GM19438 (cell line): Measurements from ENCODE around the gene FRYL.
A peak's percentile ranks its signal among the peaks of the same experiment; 100 is the strongest.
"Not testable (repeated sequence)": the region's sequence is repeated elsewhere in the genome, so short reads cannot be mapped to it uniquely, and the experiment has no call there.

Source experiments
- ATAC-seq: cut with Tn5 transposase; IDR thresholded peaks from one replicate; pipeline ENCODE4 v1.9.1; 2021; ENCODE audit warnings: low read depth; ENCODE audit not compliant: unreplicated experiment

Gene FRYL

DNA sequence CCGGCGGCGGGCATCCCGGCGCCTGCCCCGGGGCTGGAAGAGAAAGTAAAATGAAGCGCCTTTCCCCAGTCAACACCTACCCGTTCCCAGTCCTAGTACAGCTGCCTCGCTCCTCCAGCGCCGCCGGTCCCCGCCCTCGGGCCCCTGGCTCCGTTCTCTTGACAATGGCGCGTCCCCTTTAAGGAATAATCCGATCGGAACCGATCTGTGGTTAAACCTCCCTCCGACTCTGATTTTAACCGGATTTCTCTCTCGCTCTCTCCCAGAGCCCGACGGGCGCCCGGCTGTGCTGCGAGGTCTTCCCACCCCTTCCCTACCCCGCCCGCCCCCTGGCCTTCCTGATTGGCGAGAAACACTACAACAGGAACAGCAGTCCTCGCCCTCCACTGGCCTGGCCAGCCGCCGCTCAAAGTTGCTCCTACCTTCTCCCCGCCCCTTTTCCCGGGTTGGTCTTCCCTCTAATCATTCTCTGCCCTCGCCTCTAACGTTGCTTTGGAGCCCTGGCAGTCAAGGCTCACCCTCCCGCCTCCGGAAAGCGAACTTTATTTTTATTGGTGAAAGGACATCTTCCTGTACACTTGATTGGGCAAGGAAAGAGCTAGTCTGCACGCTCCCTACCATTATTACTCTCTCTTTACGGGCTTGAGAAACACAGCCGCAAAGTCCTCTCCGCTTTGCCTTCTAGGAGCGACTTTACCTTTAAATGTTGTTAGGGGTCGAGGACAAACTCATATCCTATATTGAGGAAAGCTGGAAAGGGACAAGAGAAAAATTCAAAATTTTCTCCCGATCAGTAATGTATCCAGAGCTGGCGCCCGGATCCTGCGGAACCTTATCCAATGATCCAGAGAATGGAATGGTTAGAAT, at the start of gene FRYL:
Gene FRYL, minus strand, starts transcription at position 282 of the 867 bp plus-strand sequence. CDS start 145,869 bp downstream, outside the sequence.
- peak; percentile 82 for ATAC-seq

DNA sequence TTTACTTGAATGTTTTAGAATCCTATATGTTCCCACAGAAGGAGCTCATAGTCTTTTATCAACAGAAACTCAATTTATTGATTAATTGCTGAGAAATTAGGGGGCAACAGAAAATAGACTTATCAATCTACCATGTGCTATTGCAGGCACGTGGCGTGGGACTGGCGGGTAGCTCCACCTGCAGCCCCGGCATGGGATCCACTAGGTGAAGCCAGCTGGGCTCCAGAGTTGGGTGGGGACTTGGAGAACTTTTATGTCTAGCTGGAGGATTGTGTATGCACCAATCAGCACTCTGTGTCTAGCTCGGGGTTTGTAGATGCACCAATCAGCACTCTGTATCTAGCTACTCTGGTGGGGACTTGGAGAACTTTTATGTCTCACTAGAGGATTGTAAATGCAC, 47.5 kb upstream of the FRYL start:
- no peak for ATAC-seq

DNA sequence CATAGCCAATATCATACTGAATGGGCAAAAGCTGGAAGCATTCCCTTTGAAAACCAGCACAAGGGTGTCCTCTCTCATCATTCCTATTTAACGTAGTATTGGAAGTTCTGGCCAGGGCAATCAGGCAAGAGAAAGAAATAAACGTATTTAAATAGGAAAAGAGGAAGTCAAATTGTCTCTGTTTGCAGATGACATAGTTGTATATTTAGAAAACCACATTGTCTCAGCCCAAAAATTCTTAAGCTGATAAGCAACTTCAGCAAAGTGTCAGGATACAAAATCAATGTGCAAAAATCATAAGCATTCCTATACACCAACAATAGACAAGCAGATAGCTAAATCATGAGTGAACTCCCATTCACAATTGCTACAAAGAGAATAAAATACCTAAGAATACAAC, 41.4 kb upstream of the FRYL start:
- ATAC-seq = not testable (repeated sequence)

DNA sequence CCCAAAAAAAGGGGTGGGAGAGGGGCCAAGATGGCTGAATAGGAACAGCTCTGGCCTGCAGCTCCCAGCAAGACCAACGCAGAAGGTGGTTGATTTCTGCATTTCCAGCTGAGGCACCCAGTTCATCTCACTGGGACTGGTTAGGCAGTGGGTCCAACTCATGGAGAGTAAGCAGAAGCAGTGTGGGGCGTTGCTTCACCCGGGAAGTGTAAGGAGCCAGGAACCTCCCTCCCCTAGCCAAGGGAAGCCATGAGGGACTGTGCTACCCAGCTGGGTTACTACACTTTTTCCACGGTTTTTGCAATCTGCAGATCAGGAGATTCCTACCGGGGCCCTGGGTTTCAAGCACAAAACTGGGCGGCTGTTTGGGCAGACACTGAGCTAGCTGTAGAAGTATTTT, 36.9 kb upstream of the FRYL start:
- ATAC-seq = no peak

DNA sequence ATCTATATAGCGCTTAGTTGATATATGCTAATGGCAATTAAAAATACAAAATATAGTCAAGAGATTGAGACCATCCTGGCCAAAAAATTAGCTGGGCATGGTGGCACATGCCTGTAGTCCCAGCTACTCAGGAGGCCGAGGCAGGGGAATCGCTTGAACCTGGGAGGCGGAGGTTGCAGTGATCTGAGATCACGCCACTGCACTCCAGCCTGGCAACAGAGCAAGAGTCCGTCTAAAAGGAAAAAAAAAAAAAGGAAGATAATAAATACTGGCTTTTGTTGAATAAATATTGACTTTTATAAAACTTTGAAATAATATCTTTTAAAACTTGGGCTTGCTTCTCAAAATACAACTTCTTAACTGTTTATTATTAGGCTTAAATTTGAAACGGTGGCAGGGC, 36.2 kb upstream of the FRYL start:
- not testable (repeated sequence) for ATAC-seq

DNA sequence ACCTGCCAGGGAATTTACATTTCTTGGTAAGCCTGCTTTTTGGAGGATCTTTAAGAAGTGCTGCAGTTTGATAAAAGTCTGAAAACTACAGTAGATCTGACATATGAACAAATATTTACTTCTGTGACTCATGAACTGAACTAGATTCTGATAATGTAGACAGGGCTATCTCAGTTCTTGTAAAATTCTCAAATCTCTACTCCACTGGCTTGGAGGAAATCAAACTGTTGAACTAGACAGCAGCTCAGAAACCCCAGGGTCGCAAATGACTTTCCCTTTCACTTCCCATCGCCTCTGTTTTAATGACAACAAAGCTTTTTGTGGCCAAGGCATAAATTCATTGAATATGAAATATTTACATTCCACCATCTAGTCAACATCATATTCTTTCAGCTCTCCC, 35.4 kb upstream of the FRYL start:
- ATAC-seq = no peak

DNA sequence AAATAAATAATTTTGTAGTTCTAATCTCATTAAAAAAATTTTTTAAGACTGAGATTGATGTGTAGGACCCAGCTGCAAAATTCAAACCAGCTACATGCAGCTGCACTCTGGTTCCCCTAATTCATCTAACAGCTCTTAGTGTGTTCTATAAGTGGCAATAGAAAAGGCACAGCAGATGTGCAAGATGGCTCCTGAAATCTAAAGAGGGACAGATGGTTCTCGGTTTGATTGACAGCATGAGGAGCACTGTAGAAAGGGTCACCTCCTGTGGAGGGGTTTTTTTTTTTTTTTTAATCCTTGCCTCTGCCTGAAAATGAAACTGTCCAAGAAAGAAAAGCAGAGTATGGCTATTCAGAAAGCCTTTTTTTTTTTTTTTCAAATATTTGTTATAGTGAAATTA, 33.9 kb upstream of the FRYL start:
- peak; percentile 57 for ATAC-seq

DNA sequence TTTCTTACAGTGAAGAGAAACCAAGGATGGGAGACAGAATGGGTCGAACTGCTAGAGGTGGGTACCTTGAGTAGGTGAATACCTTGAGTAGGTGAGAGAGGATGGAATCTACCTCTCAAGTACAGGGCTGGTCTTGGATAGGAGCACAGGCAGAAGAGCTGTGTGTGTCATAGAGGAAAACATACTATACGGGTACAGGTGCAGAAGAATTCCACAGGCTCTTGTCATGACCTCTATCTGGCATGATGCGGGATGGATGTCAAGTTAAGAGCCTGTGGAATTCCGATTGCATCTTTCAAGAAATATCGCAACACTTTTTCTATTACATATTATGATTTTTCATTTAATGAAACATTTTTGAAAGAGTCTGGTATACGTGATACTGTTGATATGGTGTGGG, 32.8 kb upstream of the FRYL start:
- ATAC-seq = no peak

DNA sequence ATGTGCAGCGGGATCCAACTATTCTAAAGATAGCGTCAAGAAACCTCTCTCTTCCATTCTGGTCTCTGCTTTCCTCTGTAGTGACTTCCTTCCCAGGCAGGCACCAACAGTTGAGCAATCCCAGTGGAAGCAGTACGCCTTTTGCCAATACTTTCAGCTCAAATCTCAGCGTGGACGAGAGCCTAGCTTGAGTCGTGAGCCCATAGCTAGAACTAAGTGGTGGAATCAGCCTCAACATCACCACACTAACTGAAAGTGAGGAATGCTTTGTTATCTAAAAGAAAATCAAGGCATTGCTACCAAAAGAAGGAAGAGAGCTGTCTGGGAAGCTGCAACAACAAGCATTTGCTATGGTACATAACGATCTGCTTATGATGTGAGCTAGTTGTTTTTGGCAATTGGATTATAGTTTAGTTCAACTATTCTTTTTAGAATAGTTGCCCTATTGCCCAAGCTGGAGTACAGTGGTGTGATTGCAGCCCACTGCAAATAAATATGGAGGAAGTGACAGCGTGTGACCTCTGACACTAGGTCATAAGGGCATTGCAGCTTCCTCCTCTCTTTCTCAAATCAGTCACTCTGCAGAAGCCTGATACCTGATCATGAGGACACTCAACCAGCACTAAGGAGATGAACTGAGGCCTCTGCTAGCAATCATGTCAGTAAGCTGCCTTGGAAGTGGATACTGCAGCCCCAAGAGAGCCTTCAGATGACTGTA, 24.7 kb upstream of the FRYL start:
- no peak for ATAC-seq

DNA sequence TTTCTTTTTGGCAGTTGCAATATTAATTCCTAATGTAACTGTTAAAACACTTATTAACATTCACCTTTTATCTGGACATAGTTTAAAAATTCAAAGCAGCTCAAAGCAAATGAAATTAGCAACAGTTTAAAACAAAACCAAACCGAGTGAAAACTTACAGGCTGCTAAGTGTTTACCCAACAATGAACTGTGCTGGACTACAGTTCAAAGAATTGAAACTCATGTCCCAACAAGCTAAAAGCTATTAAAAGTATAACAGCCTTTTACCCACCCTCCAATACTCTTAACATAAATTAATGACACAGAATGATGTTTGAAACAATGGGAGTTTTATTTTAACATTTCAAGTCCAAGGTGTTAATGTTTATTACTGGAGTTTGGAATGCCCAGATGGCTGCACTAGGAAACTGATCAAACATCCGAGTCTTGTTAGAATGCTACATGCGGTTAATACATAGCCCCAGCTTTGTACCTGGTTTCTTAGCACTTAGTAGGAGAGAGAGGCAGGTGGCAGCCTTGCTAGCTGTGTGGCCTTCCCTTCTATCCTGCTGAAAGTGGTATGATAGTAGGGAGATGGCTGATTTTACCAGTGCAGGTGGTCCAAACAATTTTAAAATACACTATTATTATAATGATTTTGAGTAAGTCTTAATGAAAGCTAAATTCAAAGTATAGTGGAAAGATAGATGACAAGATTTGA, 21.1 kb upstream of the FRYL start:
- ATAC-seq = no peak

DNA sequence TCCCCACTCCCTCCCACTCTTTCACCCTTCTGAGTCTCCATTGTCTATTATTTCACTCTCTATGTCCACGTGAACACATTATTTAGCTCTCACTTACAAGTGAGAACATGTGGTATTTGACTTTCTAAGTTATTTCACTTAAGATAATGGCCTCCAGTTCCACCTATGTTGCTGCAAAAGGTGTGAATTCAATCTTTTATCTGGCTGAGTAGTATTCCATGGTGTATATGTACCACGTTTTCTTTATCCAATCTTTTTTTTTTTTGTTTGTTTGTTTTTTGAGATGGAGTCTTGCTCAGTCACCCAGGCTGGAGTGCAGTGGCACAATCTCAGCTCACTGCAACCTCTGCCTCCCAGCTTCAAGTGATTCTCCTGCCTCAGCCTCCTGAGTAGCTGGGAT, 20.1 kb upstream of the FRYL start:
- ATAC-seq = not testable (repeated sequence)

DNA sequence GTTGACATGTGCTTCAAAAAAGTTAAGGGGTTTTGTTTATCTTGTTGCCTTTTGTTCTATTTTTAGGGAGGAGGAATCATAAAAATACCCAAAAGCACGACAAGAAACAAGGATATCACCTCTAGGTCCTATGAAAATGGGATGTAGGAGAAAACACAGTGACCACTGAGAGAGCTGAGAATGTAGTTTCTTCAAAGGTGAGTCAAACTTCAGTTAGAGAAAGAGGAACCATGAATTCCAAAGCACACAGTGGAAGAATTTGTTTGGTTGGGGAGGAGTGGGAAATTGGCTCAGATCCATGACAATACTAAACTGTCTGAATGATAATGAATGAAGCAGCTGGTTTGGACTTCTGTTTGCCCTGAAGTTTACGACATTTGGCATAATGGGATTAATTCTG, 19.1 kb upstream of the FRYL start:
- ATAC-seq = no peak

DNA sequence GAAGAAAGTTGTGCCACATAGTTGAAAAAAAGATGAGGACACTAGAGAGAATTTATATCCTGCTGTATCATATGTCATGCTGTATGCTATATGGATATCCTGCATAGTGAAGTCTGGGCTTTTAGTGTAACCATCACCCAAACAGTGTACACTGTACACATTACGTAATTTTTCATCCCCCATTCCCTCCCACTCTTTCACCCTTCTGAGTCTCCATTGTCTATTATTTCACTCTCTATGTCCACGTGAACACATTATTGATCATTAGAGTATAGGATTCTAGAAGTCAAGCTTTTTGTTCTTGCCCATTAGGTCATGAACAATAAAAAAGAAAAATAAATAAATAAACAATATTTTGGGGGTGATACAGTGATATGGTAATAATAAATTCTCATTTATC, 18.0 kb upstream of the FRYL start:
- ATAC-seq = no peak

DNA sequence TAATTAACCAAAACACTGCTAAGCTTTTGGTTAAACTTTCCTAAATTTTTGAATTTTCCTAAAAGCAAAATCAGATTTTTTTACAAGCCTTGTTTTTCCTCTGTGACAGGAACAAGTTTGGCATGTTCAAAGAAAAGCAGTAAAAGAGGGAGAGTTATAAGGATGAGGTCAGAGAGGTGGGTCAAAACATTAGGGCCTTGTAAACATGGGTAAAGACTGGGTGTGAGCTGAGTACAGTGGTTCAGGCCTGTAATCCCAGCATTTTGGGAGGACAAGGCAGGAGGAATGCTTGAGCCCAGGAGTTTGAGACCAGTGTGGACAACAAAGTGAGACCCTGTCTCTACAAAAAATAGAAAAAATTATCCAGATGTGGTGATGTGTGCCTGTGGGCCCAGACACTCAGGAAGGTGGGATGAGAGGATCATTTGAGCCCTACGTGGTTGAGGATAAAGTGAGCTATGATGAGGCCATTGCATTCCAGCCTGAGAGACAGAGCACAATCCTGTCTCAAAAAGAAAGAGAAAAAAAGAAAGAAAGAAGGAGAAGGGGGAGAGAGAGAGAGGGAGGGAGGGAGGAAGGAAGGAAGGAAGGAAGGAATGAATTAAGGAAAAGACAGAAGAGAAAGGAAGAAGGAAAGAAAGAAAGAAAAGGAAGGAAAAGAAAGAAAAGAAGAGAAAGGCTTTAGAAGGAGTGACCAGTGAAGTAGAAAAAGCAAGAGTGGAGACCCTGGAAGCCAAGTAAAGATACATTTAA, 17.0 kb upstream of the FRYL start:
- ATAC-seq = no peak

DNA sequence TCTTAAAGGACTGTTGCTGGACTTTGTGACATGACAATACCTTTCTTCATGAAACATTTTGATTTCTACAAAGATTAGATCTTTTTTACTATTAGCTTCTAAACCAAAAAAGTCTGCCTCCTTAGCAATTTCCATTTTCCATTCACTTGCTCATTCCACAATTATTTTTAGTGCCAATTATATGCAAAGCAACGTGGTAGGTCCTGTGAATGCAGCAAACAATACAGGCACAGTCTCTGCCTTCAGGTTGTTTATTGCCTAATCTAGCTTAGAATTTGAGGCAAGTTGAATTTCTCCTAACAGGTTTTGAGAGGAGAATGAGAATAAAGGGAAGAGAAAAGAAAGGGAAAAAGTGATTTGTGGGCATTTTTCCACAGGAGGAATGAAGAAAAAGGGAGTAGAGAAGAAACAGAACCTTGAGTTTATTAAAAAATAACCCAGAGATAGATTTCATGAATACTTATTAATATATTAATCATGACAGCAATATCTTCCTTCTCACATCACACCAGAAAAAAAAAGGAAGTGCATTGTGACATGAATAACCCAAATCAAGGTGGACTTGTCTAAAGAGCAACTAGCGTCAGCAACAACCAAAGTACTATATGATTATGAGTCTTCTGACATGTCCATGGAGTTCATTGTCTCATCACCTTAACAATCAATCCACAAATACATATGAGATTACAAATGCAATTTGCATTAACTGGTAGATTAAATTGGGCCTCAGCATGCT, 16.3 kb upstream of the FRYL start:
- no peak for ATAC-seq

DNA sequence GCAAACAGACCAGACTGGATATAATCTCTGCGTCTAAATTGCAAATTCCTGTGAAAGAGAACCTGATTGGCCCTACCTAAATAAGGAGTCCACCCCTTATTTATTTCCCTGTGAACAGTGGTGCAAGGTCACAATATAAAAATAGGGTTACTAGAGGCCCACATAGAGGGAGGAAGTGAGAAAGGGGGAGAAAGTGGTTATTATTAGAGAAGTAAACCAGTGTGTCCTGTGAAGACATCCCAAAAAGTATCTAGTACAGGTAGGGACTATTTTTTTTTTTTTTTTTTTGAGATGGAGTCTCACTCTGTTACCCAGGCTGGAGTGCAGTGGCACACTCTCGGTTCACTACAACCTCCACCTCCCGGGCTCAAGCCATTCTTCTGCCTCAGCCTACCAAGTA, 15.0 kb upstream of the FRYL start:
- no peak for ATAC-seq

DNA sequence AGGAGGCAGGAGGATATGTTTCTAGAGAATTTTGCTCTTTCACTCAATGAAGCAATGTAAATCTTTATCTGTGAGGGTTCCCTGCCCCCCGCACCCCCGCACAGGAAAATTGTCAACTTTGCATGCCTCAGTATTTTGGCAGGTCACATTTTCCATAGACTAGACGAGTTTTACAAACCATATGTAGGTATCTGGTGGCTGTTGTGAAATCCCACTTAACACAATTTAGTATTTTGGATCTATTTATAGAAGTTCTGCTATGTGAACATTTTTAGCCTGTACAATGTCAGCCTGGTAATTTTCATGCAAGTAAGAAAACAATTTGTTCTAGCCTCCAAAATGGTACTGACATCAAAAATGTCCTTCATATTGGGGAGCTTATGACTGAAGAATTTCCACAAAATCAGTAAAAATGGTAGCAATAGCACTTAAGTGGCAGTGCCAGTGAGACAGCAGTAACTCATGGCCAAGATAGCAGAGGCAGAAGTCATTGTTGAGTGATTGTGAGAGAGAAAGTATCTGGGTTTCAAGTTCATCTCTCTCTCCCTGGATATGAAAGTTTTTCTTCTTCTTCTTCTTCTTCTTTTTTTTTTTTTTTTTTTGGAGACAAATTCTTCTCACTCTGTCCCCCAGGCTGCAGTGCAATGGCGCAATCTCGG, 12.4 kb upstream of the FRYL start:
- ATAC-seq = no peak

DNA sequence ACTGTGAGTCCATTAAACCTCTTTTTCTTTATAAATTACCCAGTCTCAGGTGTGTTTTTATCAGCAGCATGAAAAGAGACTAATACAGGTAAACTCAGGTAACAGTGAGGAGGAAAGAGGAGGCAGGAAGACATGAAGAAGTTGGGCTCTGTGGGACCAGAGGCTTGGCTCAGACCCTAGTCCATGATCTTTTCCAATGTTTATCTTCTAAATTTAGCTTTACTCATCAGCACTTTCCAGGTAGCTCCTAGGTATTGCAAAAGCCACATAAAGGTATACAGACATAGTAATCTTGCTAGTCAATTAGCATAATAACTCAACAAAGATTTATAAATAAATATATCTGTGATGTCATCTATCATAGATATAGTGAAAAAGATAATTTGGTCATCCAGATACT, 11.2 kb upstream of the FRYL start:
- ATAC-seq = no peak

DNA sequence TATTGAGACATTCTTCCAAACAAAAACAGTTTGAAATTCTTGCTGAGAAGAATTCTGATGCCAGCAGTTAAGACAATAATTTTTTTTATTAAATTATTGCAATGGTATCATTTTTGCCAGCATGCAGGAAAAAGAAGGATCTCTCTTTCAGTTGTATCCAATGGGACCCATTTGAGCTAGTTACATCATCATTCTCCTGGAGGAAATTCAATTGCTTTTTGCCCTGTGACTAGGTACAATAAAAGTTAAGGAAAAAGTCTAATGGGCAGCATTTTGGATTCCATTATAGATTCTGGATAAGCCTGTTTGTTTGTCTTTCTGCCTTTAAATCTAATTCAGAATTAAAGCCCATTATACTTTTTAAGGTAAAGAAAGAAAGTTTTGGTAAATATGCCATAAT, 10.5 kb upstream of the FRYL start:
- no peak for ATAC-seq

DNA sequence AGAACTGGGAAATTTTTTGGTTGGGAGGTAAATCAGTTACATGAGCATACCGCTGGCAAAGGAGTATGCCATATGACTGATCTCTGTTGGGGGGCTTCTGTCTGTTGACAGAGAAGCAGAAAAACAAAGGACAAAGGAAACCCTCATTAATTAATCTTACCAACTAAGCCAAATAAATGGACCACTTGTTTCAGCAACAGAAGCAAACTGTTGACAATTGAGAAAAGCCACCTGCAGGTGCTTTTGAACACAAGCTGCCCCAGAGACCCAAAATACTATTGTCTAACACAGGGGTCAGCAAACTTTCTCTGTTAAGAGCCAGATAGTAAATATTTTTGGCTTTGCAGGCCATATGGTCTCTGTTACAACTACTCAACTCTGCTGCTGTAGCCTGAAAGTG, 7.0 kb upstream of the FRYL start:
- no peak for ATAC-seq
